ENCODE results near the gene LYZL4.

LYZL4 gene

DNA sequence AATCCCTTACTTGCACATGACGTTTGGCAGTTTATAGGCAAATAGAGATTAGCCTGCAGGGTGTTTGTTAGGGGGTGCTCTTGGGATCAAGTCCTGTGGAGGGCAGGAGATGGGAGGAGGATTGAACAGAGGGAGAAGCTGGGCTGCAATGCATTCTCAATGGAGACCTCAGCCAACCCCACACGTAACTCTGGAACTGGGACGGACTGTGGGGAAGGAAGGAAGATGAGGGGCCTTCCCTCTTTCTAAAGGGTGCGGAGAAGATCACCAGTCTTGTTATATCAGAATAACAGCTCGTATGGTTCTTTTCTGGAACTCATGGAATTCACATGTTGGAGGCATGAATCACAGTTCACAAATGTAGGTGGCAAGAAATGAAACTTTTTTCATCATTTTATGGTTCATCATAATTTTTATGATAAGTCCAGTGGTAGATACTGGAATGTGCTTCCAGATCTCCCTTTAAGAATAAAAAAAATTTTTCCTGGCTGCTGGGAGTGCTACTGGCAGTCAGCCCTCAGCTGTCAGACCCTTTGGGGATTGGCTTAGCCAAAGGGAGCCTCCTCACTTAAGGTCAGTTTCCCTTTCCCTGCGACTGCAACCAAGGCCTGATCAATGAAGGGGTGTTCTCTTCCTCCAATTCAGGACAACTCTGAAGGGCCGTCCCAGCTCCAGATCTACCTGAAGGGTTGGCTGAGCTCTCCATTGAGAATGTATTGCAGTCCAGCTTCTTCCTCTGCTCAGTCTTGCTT is 20.5 kb upstream of the LYZL4 start:
- ATAC-seq: no peak

DNA sequence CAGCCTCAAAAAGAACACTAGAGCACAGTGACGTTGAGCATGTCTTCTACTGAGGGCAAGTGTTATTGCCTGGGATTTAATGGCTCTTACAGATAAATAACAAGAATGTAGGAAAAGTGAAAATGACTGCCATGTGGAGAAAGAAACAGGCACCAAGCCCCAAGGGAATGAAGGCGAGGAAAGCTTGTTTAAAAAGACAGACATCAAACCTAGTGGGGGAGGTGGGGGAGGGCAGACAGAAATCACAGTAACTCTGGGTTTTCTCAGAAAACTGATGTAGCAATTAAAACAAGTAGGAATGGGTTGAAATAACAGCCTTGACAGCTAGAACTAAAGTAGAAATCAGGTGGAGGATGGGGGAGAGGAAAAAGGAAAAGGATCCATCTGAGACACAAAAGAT is 18.4 kb upstream of the LYZL4 start:
- no peak for ATAC-seq
- TF ChIP-seq, protein P1, sequence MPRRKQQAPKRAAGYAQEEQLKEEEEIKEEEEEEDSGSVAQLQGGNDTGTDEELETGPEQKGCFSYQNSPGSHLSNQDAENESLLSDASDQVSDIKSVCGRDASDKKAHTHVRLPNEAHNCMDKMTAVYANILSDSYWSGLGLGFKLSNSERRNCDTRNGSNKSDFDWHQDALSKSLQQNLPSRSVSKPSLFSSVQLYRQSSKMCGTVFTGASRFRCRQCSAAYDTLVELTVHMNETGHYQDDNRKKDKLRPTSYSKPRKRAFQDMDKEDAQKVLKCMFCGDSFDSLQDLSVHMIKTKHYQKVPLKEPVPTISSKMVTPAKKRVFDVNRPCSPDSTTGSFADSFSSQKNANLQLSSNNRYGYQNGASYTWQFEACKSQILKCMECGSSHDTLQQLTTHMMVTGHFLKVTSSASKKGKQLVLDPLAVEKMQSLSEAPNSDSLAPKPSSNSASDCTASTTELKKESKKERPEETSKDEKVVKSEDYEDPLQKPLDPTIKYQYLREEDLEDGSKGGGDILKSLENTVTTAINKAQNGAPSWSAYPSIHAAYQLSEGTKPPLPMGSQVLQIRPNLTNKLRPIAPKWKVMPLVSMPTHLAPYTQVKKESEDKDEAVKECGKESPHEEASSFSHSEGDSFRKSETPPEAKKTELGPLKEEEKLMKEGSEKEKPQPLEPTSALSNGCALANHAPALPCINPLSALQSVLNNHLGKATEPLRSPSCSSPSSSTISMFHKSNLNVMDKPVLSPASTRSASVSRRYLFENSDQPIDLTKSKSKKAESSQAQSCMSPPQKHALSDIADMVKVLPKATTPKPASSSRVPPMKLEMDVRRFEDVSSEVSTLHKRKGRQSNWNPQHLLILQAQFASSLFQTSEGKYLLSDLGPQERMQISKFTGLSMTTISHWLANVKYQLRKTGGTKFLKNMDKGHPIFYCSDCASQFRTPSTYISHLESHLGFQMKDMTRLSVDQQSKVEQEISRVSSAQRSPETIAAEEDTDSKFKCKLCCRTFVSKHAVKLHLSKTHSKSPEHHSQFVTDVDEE (CRISPR knock-in tag; IDR thresholded peaks at IDR 0.05): no peak
- TF ChIP-seq ZNF8 (CRISPR knock-in tag; IDR thresholded peaks at IDR 0.05) (no peak), TCF4 (CRISPR knock-in tag; IDR thresholded peaks at IDR 0.05; ENCODE audit: borderline replicate concordance) (no peak), TOX (CRISPR knock-in tag; IDR thresholded peaks at IDR 0.05; ENCODE audit: borderline replicate concordance) (no peak), SNAI2 (CRISPR knock-in tag; IDR thresholded peaks at IDR 0.05) (no peak), RARB (CRISPR knock-in tag; IDR thresholded peaks at IDR 0.05) (no peak)
- TF ChIP-seq, protein P2, sequence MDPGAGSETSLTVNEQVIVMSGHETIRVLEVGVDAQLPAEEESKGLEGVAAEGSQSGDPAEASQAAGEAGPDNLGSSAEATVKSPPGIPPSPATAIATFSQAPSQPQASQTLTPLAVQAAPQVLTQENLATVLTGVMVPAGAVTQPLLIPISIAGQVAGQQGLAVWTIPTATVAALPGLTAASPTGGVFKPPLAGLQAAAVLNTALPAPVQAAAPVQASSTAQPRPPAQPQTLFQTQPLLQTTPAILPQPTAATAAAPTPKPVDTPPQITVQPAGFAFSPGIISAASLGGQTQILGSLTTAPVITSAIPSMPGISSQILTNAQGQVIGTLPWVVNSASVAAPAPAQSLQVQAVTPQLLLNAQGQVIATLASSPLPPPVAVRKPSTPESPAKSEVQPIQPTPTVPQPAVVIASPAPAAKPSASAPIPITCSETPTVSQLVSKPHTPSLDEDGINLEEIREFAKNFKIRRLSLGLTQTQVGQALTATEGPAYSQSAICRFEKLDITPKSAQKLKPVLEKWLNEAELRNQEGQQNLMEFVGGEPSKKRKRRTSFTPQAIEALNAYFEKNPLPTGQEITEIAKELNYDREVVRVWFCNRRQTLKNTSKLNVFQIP (CRISPR knock-in tag; IDR thresholded peaks at IDR 0.05; ENCODE audit: borderline replicate concordance, low read depth): no peak

More for the DNA sequence above, 20.5 kb upstream of the LYZL4 start:
- TF ChIP-seq BACH2 (CRISPR knock-in tag; IDR thresholded peaks at IDR 0.05; ENCODE audit: borderline replicate concordance) (no peak), TOX (CRISPR knock-in tag; IDR thresholded peaks at IDR 0.05; ENCODE audit: borderline replicate concordance) (no peak), ZNF8 (CRISPR knock-in tag; IDR thresholded peaks at IDR 0.05) (no peak), CSDC2 (CRISPR knock-in tag; IDR thresholded peaks at IDR 0.05) (no peak), ARNTL (CRISPR knock-in tag; IDR thresholded peaks at IDR 0.05; ENCODE audit: borderline replicate concordance, low read depth) (no peak), PPARA (CRISPR knock-in tag; IDR thresholded peaks at IDR 0.05; ENCODE audit: borderline replicate concordance) (no peak), TCF4 (CRISPR knock-in tag; IDR thresholded peaks at IDR 0.05; ENCODE audit: borderline replicate concordance) (no peak), ZNF565 (CRISPR knock-in tag; conservative IDR thresholded peaks at IDR 0.05; ENCODE audit: low read depth) (no peak), ISL1 (CRISPR knock-in tag; IDR thresholded peaks at IDR 0.05) (no peak)
- TF ChIP-seq, protein P1 (CRISPR knock-in tag; IDR thresholded peaks at IDR 0.05): no peak
- TF ChIP-seq, protein P3, sequence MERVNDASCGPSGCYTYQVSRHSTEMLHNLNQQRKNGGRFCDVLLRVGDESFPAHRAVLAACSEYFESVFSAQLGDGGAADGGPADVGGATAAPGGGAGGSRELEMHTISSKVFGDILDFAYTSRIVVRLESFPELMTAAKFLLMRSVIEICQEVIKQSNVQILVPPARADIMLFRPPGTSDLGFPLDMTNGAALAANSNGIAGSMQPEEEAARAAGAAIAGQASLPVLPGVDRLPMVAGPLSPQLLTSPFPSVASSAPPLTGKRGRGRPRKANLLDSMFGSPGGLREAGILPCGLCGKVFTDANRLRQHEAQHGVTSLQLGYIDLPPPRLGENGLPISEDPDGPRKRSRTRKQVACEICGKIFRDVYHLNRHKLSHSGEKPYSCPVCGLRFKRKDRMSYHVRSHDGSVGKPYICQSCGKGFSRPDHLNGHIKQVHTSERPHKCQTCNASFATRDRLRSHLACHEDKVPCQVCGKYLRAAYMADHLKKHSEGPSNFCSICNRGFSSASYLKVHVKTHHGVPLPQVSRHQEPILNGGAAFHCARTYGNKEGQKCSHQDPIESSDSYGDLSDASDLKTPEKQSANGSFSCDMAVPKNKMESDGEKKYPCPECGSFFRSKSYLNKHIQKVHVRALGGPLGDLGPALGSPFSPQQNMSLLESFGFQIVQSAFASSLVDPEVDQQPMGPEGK (CRISPR knock-in tag; IDR thresholded peaks at IDR 0.05; ENCODE audit: borderline replicate concordance): no peak

DNA sequence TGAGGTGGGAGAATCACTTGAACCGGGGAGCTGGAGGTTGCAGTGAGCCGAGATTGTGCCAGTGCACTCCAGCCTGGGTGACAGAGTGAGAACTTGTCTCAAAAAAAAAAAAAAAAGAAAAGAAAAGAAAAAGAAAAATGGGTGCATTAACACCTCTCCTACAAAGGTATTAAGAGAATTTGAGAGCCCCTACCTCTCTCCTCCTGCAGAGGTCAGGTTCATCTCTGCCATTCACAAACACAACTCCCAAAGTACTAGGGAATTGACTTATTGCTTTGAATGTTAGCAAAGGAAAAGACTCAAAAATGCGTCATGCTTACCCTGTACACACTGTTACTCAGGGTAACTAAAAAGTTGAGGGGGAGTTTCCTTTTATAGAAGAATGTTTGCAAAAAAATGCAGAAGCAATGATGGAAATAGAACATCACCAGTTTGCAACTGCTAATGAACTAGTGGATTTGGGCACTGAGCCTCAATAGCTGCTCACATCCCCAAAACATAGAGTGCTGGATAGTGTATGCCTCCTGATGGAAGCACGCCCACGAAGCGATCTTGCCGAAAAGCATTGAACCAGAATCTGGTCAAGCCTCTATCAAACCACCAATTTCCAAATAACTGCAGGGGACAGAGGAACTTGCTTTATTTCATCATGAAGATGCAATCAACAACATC is 15.5 kb upstream of the LYZL4 start:
- TF ChIP-seq ISL1 (CRISPR knock-in tag; IDR thresholded peaks at IDR 0.05) (no peak), ZFP30 (CRISPR knock-in tag; IDR thresholded peaks at IDR 0.05) (no peak), SNAI2 (CRISPR knock-in tag; IDR thresholded peaks at IDR 0.05) (no peak), TOX (CRISPR knock-in tag; IDR thresholded peaks at IDR 0.05; ENCODE audit: borderline replicate concordance) (no peak), ZNF565 (CRISPR knock-in tag; conservative IDR thresholded peaks at IDR 0.05; ENCODE audit: low read depth) (no peak), ARNTL (CRISPR knock-in tag; IDR thresholded peaks at IDR 0.05; ENCODE audit: borderline replicate concordance, low read depth) (no peak)
- TF ChIP-seq, protein P2 (CRISPR knock-in tag; IDR thresholded peaks at IDR 0.05; ENCODE audit: borderline replicate concordance, low read depth): no peak
- TF ChIP-seq, protein P4, sequence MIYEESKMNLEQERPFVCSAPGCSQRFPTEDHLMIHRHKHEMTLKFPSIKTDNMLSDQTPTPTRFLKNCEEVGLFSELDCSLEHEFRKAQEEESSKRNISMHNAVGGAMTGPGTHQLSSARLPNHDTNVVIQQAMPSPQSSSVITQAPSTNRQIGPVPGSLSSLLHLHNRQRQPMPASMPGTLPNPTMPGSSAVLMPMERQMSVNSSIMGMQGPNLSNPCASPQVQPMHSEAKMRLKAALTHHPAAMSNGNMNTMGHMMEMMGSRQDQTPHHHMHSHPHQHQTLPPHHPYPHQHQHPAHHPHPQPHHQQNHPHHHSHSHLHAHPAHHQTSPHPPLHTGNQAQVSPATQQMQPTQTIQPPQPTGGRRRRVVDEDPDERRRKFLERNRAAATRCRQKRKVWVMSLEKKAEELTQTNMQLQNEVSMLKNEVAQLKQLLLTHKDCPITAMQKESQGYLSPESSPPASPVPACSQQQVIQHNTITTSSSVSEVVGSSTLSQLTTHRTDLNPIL (CRISPR knock-in tag; IDR thresholded peaks at IDR 0.05; ENCODE audit: low read depth): no peak
- no peak for ATAC-seq
